GM18907 (cell line): Measurements from ENCODE around the gene STK4.
"Not testable (repeated sequence)": the region's sequence is repeated elsewhere in the genome, so short reads cannot be mapped to it uniquely, and the experiment has no call there.

ENCODE experiments used
- ATAC-seq: cut with Tn5 transposase; IDR thresholded peaks from one replicate; pipeline ENCODE4 v1.9.1; 2021; ENCODE audit warnings: mild to moderate bottlenecking, moderate library complexity; ENCODE audit not compliant: unreplicated experiment

The STK4 gene

GRCh38 chr20:45021631-45022030, 55.3 kb downstream of the STK4 start:
- ATAC-seq: no peak

GRCh38 chr20:45023140-45023539, 56.8 kb downstream of the STK4 start:
- ATAC-seq: not testable (repeated sequence)

GRCh38 chr20:45028424-45029136, 62.3 kb downstream of the STK4 start:
- ATAC-seq: no peak

- no peak for ATAC-seq
Observed at GRCh38 chr20:45029884-45030283, 63.6 kb downstream of the STK4 start.

GRCh38 chr20:45032276-45032675, 66.0 kb downstream of the STK4 start:
- no peak for ATAC-seq

- no peak for ATAC-seq
Observed at GRCh38 chr20:45032781-45033180, 66.5 kb downstream of the STK4 start.

GRCh38 chr20:45034436-45034835, 68.1 kb downstream of the STK4 start:
- no peak for ATAC-seq

GRCh38 chr20:45036044-45036755, 69.9 kb downstream of the STK4 start:
- no peak for ATAC-seq

GRCh38 chr20:45037050-45037449, 70.7 kb downstream of the STK4 start:
- ATAC-seq: no peak

GRCh38 chr20:45037635-45038034, 71.3 kb downstream of the STK4 start:
- ATAC-seq: no peak

- no peak for ATAC-seq
Observed at GRCh38 chr20:45038745-45039474, 72.6 kb downstream of the STK4 start.

GRCh38 chr20:45039475-45039820, 73.1 kb downstream of the STK4 start:
- no peak for ATAC-seq

- ATAC-seq: no peak
Observed at GRCh38 chr20:45041464-45042337, 75.4 kb downstream of the STK4 start.

GRCh38 chr20:45042978-45043377, 76.7 kb downstream of the STK4 start:
- ATAC-seq: no peak

- no peak for ATAC-seq
Observed at GRCh38 chr20:45044084-45044573, 77.8 kb downstream of the STK4 start.

GRCh38 chr20:45044601-45045000, 78.3 kb downstream of the STK4 start:
- ATAC-seq: no peak

- no peak for ATAC-seq
Observed at GRCh38 chr20:45047581-45048119, 81.3 kb downstream of the STK4 start.

- ATAC-seq: no peak
Observed at GRCh38 chr20:45049438-45049837, 83.1 kb downstream of the STK4 start.

- no peak for ATAC-seq
Observed at GRCh38 chr20:45049904-45050471, 83.7 kb downstream of the STK4 start.
